HEK293 (cell line): Measurements from ENCODE around the gene MAN1C1.

Experiments
- CTCF ChIA-PET: fragments of 350-600 bp; formaldehyde crosslinking; extraction: SDS; loops from one replicate; lab custom pipeline; 2021; ENCODE audit warnings: antibody characterized with exemption; lab: Yijun Ruan, JAX
- POLR2A ChIA-PET: fragments of 300-600 bp; formaldehyde crosslinking; extraction: SDS; loops from one replicate; lab custom pipeline; 2020; ENCODE audit warnings: antibody characterized with exemption, inconsistent platforms; lab: Yijun Ruan, JAX
- H3K27ac ChIP-seq: fragments of 200-500 bp; sonication (Bioruptor generic); 2 replicates; pipeline ENCODE4 v1.5.1; 2014; ENCODE audit warnings: low read depth, low read length, control low read depth, inconsistent platforms; ENCODE audit errors: extremely low read depth
- H3K36me3 ChIP-seq, 2 experiments: fragments of 200-500 bp in 1 of 2; sonication (Bioruptor generic) in 1 of 2; 1 replicate in 1 of 2; 2 replicates in 1 of 2; pipeline ENCODE4 v1.5.1; 2014 to 2017; ENCODE audit warnings: inconsistent platforms in 2 of 2, low read length in 2 of 2; ENCODE audit not compliant: control insufficient read depth in 2 of 2, insufficient read depth in 1 of 2
- H3K4me1 ChIP-seq: fragments of 200-500 bp; sonication (Bioruptor generic); 2 replicates; pipeline ENCODE4 v1.5.1; 2014; ENCODE audit warnings: mild to moderate bottlenecking, low read length, inconsistent platforms; ENCODE audit not compliant: control insufficient read depth, insufficient read depth
- H3K4me3 ChIP-seq: 2 replicates; pipeline ENCODE4 v1.5.1; 2011; ENCODE audit warnings: low read depth, mild to moderate bottlenecking, control low read depth, low read length, moderate library complexity
- H3K9me3 ChIP-seq: fragments of 200-500 bp; sonication (Bioruptor generic); 2 replicates; pipeline ENCODE4 v1.5.1; 2014; ENCODE audit warnings: low read depth, low read length, inconsistent platforms; ENCODE audit not compliant: control insufficient read depth, insufficient read depth
- BCL11B ChIP-seq: fragments of 450-650 bp; formaldehyde crosslinking; IDR thresholded peaks from 2 replicates; pipeline ENCODE4 v1.5.1; 2016; ENCODE audit warnings: low read depth, missing biosample characterization, missing genetic modification characterization
- CTCF ChIP-seq: fragments of 450-650 bp; formaldehyde crosslinking; IDR thresholded peaks from 2 replicates; pipeline ENCODE4 v1.5.1; 2016; ENCODE audit warnings: missing biosample characterization, missing genetic modification characterization
- GLI2 ChIP-seq: fragments of 450-650 bp; formaldehyde crosslinking; IDR thresholded peaks from 2 replicates; pipeline ENCODE4; 2017; ENCODE audit warnings: missing biosample characterization, missing genetic modification characterization, low read depth, borderline replicate concordance
- GLIS1 ChIP-seq: fragments of 450-650 bp; formaldehyde crosslinking; IDR thresholded peaks from 2 replicates; pipeline ENCODE4 v1.5.1; 2016; ENCODE audit warnings: missing biosample characterization, missing genetic modification characterization
- GLIS2 ChIP-seq: fragments of 450-650 bp; formaldehyde crosslinking; IDR thresholded peaks from 2 replicates; pipeline ENCODE4 v1.5.1; 2016; ENCODE audit warnings: missing biosample characterization, missing genetic modification characterization
- KLF10 ChIP-seq: fragments of 450-650 bp; IDR thresholded peaks from 2 replicates; pipeline ENCODE4 v1.5.1; 2018; ENCODE audit warnings: missing biosample characterization, mild to moderate bottlenecking, missing genetic modification characterization
- KLF9 ChIP-seq: fragments of 450-650 bp; formaldehyde crosslinking; IDR thresholded peaks from 2 replicates; pipeline ENCODE4 v1.5.1; 2016; ENCODE audit warnings: missing biosample characterization, missing genetic modification characterization, low read depth
- OVOL3 ChIP-seq: fragments of 450-650 bp; formaldehyde crosslinking; IDR thresholded peaks from 2 replicates; pipeline ENCODE4 v1.5.1; 2016; ENCODE audit warnings: missing biosample characterization, missing genetic modification characterization
- WT1 ChIP-seq: fragments of 450-650 bp; formaldehyde crosslinking; IDR thresholded peaks from 2 replicates; pipeline ENCODE4 v1.5.1; 2016; ENCODE audit warnings: missing biosample characterization, missing genetic modification characterization
- ZBTB20 ChIP-seq: fragments of 450-650 bp; formaldehyde crosslinking; IDR thresholded peaks from 2 replicates; pipeline ENCODE4 v1.5.1; 2016; ENCODE audit warnings: missing biosample characterization, missing genetic modification characterization
- ZFP69B ChIP-seq: fragments of 450-650 bp; formaldehyde crosslinking; IDR thresholded peaks from 2 replicates; pipeline ENCODE4 v1.5.1; 2016; ENCODE audit warnings: missing biosample characterization, missing genetic modification characterization
- ZNF112 ChIP-seq: fragments of 450-650 bp; formaldehyde crosslinking; IDR thresholded peaks from 2 replicates; pipeline ENCODE4 v1.5.0; 2017; ENCODE audit warnings: missing biosample characterization, missing genetic modification characterization
- ZNF16 ChIP-seq: fragments of 450-650 bp; formaldehyde crosslinking; IDR thresholded peaks from 2 replicates; pipeline ENCODE4 v1.5.1; 2016; ENCODE audit warnings: low read depth, missing biosample characterization, missing genetic modification characterization
- ZNF174 ChIP-seq: fragments of 450-650 bp; formaldehyde crosslinking; IDR thresholded peaks from 2 replicates; pipeline ENCODE4 v1.5.0; 2017; ENCODE audit warnings: missing biosample characterization, mild to moderate bottlenecking, missing genetic modification characterization
- ZNF175 ChIP-seq: fragments of 450-650 bp; formaldehyde crosslinking; IDR thresholded peaks from 2 replicates; pipeline ENCODE4 v1.5.1; 2016; ENCODE audit warnings: missing biosample characterization, missing genetic modification characterization
- ZNF214 ChIP-seq: fragments of 450-650 bp; formaldehyde crosslinking; IDR thresholded peaks from 2 replicates; pipeline ENCODE4 v1.5.1; 2017; ENCODE audit warnings: missing biosample characterization, mild to moderate bottlenecking, missing genetic modification characterization, borderline replicate concordance
- ZNF239 ChIP-seq: fragments of 450-650 bp; formaldehyde crosslinking; IDR thresholded peaks from 2 replicates; pipeline ENCODE4 v1.5.1; 2016; ENCODE audit warnings: missing biosample characterization, missing genetic modification characterization
- ZNF302 ChIP-seq: fragments of 450-650 bp; formaldehyde crosslinking; IDR thresholded peaks from 2 replicates; pipeline ENCODE4 v1.5.1; 2016; ENCODE audit warnings: missing biosample characterization, missing genetic modification characterization, low read depth
- ZNF37A ChIP-seq: fragments of 450-650 bp; IDR thresholded peaks from 2 replicates; pipeline ENCODE4 v1.5.1; 2018; ENCODE audit warnings: missing biosample characterization, missing genetic modification characterization
- ZNF473 ChIP-seq: fragments of 450-650 bp; formaldehyde crosslinking; IDR thresholded peaks from 2 replicates; pipeline ENCODE4 v1.5.1; 2017; ENCODE audit warnings: missing biosample characterization, missing genetic modification characterization
- ZNF561 ChIP-seq: fragments of 450-650 bp; IDR thresholded peaks from 2 replicates; pipeline ENCODE4 v1.5.1; 2018; ENCODE audit warnings: missing biosample characterization, missing genetic modification characterization, borderline replicate concordance
- ZNF596 ChIP-seq: fragments of 450-650 bp; IDR thresholded peaks from 2 replicates; pipeline ENCODE4 v1.5.0; 2018; ENCODE audit warnings: missing biosample characterization, mild to moderate bottlenecking, missing genetic modification characterization, moderate library complexity
- ZNF791 ChIP-seq: fragments of 450-650 bp; formaldehyde crosslinking; IDR thresholded peaks from 2 replicates; pipeline ENCODE4 v1.5.1; 2016; ENCODE audit warnings: missing biosample characterization, missing genetic modification characterization
- ZSCAN30 ChIP-seq: fragments of 450-650 bp; IDR thresholded peaks from 2 replicates; pipeline ENCODE4 v1.5.1; 2018; ENCODE audit warnings: missing biosample characterization, mild to moderate bottlenecking, missing genetic modification characterization, moderate library complexity
- ZSCAN4 ChIP-seq: fragments of 450-650 bp; formaldehyde crosslinking; IDR thresholded peaks from 2 replicates; pipeline ENCODE4 v1.5.1; 2017; ENCODE audit warnings: missing biosample characterization, missing genetic modification characterization
- TF ChIP-seq, protein P1 (sequence below): fragments of 450-650 bp; IDR thresholded peaks from 2 replicates; pipeline ENCODE4 v1.5.1; 2018; ENCODE audit warnings: missing biosample characterization, mild to moderate bottlenecking, missing genetic modification characterization
- TF ChIP-seq, protein P2 (sequence below): fragments of 450-650 bp; formaldehyde crosslinking; IDR thresholded peaks from 2 replicates; pipeline ENCODE4 v1.5.1; 2017; ENCODE audit warnings: missing biosample characterization, mild to moderate bottlenecking, missing genetic modification characterization, moderate library complexity
- TF ChIP-seq, protein P3 (sequence below): fragments of 450-650 bp; formaldehyde crosslinking; IDR thresholded peaks from 2 replicates; pipeline ENCODE4 v1.5.1; 2017; ENCODE audit warnings: missing biosample characterization, missing genetic modification characterization

The MAN1C1 gene

GRCh38 chr1:25816112-25816718, 199.6 kb downstream of the MAN1C1 start (continued):
- TF ChIP-seq ZSCAN4 (no peak), ZSCAN30 (tag by site-specific recombination) (no peak), ZNF791 (tag by site-specific recombination) (no peak), ZNF174 (tag by site-specific recombination) (no peak), ZNF302 (tag by site-specific recombination) (no peak), KLF10 (no peak)

- Histone ChIP-seq H3K36me3 (peaks cover 0 to 46% of the 10 kb centered on the region in 2 experiments; a peak in 1 of 3 replicates), H3K4me3 (no peak overlapping the region), H3K9me3 (no peaks in the 10 kb centered on the region), H3K4me1 (peaks cover 6% of the 10 kb centered on the region; the same call in 1 of the 2 replicates), H3K27ac (0 out of 2 replicates have a peak overlapping the region, but pooled peaks have one; percentile 7)
- POLR2A ChIA-PET, result interaction anchor here (1.1 to 1.3 kb wide), 4 partner anchors 15 to 387 kb away, joined by 3 read pairs; partner anchors contain the start of genes MACO1 and PAQR7
- CTCF ChIA-PET, result interaction anchor here (0.5 to 1.0 kb wide), 4 partner anchors 25 to 1799 kb away, joined by 3 read pairs; no protein-coding TSS in a partner anchor
- TF ChIP-seq ZNF561 (tag by site-specific recombination) (no peak), GLI2 (tag by site-specific recombination) (no peak), CTCF (tag by site-specific recombination) (peak; percentile 50; the same call in 1 of the 2 replicates), ZNF175 (tag by site-specific recombination) (no peak), BCL11B (tag by site-specific recombination) (no peak), ZNF596 (no peak), OVOL3 (tag by site-specific recombination) (no peak), ZNF239 (no peak), ZNF16 (tag by site-specific recombination) (no peak), ZNF112 (tag by site-specific recombination) (no peak), ZNF37A (tag by site-specific recombination) (no peak), WT1 (no peak), ZNF214 (tag by site-specific recombination) (no peak), ZNF473 (tag by site-specific recombination) (no peak), ZBTB20 (tag by site-specific recombination) (0 out of 2 replicates have a peak, but pooled peaks have one; percentile 20), GLIS1 (tag by site-specific recombination) (peak; percentile 55), GLIS2 (tag by site-specific recombination) (0 out of 2 replicates have a peak, but pooled peaks have one; percentile 30), ZFP69B (tag by site-specific recombination) (no peak), KLF9 (no peak)
- TF ChIP-seq, protein P1, sequence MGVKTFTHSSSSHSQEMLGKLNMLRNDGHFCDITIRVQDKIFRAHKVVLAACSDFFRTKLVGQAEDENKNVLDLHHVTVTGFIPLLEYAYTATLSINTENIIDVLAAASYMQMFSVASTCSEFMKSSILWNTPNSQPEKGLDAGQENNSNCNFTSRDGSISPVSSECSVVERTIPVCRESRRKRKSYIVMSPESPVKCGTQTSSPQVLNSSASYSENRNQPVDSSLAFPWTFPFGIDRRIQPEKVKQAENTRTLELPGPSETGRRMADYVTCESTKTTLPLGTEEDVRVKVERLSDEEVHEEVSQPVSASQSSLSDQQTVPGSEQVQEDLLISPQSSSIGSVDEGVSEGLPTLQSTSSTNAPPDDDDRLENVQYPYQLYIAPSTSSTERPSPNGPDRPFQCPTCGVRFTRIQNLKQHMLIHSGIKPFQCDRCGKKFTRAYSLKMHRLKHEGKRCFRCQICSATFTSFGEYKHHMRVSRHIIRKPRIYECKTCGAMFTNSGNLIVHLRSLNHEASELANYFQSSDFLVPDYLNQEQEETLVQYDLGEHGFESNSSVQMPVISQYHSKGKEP, result no peak
- TF ChIP-seq, protein P2, sequence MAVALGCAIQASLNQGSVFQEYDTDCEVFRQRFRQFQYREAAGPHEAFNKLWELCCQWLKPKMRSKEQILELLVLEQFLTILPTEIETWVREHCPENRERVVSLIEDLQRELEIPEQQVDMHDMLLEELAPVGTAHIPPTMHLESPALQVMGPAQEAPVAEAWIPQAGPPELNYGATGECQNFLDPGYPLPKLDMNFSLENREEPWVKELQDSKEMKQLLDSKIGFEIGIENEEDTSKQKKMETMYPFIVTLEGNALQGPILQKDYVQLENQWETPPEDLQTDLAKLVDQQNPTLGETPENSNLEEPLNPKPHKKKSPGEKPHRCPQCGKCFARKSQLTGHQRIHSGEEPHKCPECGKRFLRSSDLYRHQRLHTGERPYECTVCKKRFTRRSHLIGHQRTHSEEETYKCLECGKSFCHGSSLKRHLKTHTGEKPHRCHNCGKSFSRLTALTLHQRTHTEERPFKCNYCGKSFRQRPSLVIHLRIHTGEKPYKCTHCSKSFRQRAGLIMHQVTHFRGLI, result peak; percentile 85
- TF ChIP-seq, protein P3, sequence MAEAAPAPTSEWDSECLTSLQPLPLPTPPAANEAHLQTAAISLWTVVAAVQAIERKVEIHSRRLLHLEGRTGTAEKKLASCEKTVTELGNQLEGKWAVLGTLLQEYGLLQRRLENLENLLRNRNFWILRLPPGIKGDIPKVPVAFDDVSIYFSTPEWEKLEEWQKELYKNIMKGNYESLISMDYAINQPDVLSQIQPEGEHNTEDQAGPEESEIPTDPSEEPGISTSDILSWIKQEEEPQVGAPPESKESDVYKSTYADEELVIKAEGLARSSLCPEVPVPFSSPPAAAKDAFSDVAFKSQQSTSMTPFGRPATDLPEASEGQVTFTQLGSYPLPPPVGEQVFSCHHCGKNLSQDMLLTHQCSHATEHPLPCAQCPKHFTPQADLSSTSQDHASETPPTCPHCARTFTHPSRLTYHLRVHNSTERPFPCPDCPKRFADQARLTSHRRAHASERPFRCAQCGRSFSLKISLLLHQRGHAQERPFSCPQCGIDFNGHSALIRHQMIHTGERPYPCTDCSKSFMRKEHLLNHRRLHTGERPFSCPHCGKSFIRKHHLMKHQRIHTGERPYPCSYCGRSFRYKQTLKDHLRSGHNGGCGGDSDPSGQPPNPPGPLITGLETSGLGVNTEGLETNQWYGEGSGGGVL (tag by site-specific recombination), result peak; percentile 88
Measured at GRCh38 chr1:25817840-25818501, 201.4 kb downstream of the MAN1C1 start.
